ENCODE data around the gene RPP25.

DNA sequence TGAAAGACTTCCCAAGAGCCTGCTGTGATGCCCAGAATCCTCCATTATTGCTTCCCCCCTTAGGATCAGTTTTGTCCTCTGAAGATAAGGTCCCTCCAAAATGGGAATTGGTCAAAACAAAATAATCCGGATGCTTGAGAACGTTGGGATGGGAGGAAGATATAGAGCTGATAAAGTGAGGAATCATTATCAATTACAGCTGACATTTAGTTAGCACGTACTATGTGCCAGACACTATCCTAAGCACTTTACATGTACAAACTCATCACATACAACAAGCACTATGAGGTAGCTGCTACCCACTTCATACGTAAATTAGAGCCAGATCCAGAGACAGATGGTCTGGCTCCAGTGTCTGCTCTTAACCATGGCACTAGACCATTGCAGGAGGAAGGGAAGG is 6.6 kb upstream of the RPP25 start:
- TF ChIP-seq, protein P1, sequence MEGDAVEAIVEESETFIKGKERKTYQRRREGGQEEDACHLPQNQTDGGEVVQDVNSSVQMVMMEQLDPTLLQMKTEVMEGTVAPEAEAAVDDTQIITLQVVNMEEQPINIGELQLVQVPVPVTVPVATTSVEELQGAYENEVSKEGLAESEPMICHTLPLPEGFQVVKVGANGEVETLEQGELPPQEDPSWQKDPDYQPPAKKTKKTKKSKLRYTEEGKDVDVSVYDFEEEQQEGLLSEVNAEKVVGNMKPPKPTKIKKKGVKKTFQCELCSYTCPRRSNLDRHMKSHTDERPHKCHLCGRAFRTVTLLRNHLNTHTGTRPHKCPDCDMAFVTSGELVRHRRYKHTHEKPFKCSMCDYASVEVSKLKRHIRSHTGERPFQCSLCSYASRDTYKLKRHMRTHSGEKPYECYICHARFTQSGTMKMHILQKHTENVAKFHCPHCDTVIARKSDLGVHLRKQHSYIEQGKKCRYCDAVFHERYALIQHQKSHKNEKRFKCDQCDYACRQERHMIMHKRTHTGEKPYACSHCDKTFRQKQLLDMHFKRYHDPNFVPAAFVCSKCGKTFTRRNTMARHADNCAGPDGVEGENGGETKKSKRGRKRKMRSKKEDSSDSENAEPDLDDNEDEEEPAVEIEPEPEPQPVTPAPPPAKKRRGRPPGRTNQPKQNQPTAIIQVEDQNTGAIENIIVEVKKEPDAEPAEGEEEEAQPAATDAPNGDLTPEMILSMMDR (IDR thresholded peaks at IDR 0.05): no peak
- no peak for TF ChIP-seq ZNF671 (CRISPR knock-in tag; IDR thresholded peaks at IDR 0.05)
- no peak for TF ChIP-seq NFYB (CRISPR knock-in tag; conservative IDR thresholded peaks at IDR 0.05; ENCODE audit: low read depth)
- TF ChIP-seq, protein P2, sequence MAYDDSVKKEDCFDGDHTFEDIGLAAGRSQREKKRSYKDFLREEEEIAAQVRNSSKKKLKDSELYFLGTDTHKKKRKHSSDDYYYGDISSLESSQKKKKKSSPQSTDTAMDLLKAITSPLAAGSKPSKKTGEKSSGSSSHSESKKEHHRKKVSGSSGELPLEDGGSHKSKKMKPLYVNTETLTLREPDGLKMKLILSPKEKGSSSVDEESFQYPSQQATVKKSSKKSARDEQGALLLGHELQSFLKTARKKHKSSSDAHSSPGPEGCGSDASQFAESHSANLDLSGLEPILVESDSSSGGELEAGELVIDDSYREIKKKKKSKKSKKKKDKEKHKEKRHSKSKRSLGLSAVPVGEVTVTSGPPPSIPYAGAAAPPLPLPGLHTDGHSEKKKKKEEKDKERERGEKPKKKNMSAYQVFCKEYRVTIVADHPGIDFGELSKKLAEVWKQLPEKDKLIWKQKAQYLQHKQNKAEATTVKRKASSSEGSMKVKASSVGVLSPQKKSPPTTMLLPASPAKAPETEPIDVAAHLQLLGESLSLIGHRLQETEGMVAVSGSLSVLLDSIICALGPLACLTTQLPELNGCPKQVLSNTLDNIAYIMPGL (CRISPR knock-in tag; IDR thresholded peaks at IDR 0.05): no peak
- no peak for TF ChIP-seq TEAD4 (CRISPR knock-in tag; IDR thresholded peaks at IDR 0.05)
- no peak for TF ChIP-seq GTF2I (CRISPR knock-in tag; conservative IDR thresholded peaks at IDR 0.05)
- TF ChIP-seq, protein P3, sequence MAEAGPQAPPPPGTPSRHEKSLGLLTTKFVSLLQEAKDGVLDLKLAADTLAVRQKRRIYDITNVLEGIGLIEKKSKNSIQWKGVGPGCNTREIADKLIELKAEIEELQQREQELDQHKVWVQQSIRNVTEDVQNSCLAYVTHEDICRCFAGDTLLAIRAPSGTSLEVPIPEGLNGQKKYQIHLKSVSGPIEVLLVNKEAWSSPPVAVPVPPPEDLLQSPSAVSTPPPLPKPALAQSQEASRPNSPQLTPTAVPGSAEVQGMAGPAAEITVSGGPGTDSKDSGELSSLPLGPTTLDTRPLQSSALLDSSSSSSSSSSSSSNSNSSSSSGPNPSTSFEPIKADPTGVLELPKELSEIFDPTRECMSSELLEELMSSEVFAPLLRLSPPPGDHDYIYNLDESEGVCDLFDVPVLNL (CRISPR knock-in tag; IDR thresholded peaks at IDR 0.05; ENCODE audit: borderline replicate concordance, low read depth): no peak
- TF ChIP-seq, protein P4, sequence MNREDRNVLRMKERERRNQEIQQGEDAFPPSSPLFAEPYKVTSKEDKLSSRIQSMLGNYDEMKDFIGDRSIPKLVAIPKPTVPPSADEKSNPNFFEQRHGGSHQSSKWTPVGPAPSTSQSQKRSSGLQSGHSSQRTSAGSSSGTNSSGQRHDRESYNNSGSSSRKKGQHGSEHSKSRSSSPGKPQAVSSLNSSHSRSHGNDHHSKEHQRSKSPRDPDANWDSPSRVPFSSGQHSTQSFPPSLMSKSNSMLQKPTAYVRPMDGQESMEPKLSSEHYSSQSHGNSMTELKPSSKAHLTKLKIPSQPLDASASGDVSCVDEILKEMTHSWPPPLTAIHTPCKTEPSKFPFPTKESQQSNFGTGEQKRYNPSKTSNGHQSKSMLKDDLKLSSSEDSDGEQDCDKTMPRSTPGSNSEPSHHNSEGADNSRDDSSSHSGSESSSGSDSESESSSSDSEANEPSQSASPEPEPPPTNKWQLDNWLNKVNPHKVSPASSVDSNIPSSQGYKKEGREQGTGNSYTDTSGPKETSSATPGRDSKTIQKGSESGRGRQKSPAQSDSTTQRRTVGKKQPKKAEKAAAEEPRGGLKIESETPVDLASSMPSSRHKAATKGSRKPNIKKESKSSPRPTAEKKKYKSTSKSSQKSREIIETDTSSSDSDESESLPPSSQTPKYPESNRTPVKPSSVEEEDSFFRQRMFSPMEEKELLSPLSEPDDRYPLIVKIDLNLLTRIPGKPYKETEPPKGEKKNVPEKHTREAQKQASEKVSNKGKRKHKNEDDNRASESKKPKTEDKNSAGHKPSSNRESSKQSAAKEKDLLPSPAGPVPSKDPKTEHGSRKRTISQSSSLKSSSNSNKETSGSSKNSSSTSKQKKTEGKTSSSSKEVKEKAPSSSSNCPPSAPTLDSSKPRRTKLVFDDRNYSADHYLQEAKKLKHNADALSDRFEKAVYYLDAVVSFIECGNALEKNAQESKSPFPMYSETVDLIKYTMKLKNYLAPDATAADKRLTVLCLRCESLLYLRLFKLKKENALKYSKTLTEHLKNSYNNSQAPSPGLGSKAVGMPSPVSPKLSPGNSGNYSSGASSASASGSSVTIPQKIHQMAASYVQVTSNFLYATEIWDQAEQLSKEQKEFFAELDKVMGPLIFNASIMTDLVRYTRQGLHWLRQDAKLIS (CRISPR knock-in tag; IDR thresholded peaks at IDR 0.05; ENCODE audit: borderline replicate concordance): no peak
- TF ChIP-seq SP1 (CRISPR knock-in tag; conservative IDR thresholded peaks at IDR 0.05): no peak
- TF ChIP-seq, protein P5, sequence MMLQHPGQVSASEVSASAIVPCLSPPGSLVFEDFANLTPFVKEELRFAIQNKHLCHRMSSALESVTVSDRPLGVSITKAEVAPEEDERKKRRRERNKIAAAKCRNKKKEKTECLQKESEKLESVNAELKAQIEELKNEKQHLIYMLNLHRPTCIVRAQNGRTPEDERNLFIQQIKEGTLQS (CRISPR knock-in tag; conservative IDR thresholded peaks at IDR 0.05): no peak
- TF ChIP-seq, protein P6, sequence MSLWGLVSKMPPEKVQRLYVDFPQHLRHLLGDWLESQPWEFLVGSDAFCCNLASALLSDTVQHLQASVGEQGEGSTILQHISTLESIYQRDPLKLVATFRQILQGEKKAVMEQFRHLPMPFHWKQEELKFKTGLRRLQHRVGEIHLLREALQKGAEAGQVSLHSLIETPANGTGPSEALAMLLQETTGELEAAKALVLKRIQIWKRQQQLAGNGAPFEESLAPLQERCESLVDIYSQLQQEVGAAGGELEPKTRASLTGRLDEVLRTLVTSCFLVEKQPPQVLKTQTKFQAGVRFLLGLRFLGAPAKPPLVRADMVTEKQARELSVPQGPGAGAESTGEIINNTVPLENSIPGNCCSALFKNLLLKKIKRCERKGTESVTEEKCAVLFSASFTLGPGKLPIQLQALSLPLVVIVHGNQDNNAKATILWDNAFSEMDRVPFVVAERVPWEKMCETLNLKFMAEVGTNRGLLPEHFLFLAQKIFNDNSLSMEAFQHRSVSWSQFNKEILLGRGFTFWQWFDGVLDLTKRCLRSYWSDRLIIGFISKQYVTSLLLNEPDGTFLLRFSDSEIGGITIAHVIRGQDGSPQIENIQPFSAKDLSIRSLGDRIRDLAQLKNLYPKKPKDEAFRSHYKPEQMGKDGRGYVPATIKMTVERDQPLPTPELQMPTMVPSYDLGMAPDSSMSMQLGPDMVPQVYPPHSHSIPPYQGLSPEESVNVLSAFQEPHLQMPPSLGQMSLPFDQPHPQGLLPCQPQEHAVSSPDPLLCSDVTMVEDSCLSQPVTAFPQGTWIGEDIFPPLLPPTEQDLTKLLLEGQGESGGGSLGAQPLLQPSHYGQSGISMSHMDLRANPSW (CRISPR knock-in tag; conservative IDR thresholded peaks at IDR 0.05; ENCODE audit: low read depth): no peak
- TF ChIP-seq, protein P7, sequence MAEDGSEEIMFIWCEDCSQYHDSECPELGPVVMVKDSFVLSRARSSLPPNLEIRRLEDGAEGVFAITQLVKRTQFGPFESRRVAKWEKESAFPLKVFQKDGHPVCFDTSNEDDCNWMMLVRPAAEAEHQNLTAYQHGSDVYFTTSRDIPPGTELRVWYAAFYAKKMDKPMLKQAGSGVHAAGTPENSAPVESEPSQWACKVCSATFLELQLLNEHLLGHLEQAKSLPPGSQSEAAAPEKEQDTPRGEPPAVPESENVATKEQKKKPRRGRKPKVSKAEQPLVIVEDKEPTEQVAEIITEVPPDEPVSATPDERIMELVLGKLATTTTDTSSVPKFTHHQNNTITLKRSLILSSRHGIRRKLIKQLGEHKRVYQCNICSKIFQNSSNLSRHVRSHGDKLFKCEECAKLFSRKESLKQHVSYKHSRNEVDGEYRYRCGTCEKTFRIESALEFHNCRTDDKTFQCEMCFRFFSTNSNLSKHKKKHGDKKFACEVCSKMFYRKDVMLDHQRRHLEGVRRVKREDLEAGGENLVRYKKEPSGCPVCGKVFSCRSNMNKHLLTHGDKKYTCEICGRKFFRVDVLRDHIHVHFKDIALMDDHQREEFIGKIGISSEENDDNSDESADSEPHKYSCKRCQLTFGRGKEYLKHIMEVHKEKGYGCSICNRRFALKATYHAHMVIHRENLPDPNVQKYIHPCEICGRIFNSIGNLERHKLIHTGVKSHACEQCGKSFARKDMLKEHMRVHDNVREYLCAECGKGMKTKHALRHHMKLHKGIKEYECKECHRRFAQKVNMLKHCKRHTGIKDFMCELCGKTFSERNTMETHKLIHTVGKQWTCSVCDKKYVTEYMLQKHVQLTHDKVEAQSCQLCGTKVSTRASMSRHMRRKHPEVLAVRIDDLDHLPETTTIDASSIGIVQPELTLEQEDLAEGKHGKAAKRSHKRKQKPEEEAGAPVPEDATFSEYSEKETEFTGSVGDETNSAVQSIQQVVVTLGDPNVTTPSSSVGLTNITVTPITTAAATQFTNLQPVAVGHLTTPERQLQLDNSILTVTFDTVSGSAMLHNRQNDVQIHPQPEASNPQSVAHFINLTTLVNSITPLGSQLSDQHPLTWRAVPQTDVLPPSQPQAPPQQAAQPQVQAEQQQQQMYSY (CRISPR knock-in tag; IDR thresholded peaks at IDR 0.05): no peak

All from WTC11 (cell line).